HG03103 (cell line): Measurements from ENCODE around the gene TESK1.

ENCODE experiments used
- ATAC-seq: cut with Tn5 transposase; IDR thresholded peaks from one replicate; pipeline ENCODE4 v1.9.1; 2021; ENCODE audit warnings: low read depth; ENCODE audit not compliant: unreplicated experiment

The TESK1 gene, protein sequence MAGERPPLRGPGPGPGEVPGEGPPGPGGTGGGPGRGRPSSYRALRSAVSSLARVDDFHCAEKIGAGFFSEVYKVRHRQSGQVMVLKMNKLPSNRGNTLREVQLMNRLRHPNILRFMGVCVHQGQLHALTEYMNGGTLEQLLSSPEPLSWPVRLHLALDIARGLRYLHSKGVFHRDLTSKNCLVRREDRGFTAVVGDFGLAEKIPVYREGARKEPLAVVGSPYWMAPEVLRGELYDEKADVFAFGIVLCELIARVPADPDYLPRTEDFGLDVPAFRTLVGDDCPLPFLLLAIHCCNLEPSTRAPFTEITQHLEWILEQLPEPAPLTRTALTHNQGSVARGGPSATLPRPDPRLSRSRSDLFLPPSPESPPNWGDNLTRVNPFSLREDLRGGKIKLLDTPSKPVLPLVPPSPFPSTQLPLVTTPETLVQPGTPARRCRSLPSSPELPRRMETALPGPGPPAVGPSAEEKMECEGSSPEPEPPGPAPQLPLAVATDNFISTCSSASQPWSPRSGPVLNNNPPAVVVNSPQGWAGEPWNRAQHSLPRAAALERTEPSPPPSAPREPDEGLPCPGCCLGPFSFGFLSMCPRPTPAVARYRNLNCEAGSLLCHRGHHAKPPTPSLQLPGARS

GRCh38 chr9:35604578-35605350 lies at the start of gene TESK1:
TESK1 (plus strand) TSS chr9:35605262; CDS start chr9:35605620, 358 bp downstream.
- ATAC-seq = peak; percentile 38

- ATAC-seq = no peak
Measured at GRCh38 chr9:35555881-35556280, 49.2 kb upstream of the TESK1 start.

DNA sequence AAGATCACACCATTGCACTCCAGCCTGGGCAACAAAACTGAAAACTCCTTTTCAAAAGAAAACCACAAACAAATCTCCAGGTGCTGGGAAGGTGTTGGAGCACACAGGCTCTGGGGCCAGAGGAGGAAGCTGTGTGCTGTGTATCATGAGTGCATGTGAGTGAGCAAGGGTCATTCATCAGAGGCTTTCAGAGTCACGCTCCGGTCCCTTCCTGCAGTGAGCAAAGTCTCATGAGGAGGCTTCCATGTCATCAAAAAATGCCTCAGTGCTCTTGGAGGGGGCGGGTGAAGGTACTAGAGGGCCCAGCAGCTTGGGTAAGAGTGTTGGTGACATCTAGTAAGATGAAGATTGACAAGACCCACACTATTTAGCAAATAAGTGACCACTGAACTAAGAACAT lies 48.3 kb upstream of the TESK1 start:
- no peak for ATAC-seq

DNA sequence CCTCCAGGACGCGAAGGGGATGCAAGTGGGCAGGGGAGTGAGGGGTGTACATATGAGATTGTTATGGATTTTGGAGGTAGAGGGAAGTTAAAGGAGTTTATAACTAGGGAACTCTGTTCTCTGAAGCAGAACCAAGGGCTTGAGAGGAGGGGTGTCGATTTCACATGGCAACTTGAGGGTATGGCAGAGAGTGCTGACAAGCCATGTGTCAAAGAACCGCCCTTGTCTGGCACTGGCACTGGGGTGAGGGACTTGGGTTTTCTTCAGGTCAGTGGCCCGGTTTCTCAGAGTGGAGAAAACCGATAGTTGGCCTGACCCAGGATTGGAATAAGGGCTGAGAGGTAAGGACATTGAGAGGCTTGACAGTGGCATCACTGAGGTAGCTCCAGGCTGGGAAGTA lies 47.7 kb upstream of the TESK1 start:
- no peak for ATAC-seq

DNA sequence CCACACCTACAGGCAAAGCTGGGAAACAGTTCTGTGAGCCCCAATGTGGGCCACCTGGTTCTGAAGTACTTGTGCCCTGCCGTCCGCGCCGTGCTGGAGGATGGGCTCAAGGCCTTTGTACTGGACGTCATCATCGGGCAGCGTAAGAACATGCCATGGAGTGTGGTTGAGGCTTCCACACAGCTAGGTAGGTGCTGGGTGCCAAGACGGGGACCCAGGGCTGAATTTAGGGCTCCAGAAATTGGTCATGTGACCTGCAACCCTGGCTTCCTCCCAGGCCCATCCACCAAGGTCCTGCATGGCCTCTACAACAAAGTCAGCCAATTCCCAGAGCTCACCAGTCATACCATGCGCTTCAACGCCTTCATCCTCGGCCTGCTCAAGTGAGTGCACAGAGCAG lies 46.9 kb upstream of the TESK1 start:
- ATAC-seq = no peak

DNA sequence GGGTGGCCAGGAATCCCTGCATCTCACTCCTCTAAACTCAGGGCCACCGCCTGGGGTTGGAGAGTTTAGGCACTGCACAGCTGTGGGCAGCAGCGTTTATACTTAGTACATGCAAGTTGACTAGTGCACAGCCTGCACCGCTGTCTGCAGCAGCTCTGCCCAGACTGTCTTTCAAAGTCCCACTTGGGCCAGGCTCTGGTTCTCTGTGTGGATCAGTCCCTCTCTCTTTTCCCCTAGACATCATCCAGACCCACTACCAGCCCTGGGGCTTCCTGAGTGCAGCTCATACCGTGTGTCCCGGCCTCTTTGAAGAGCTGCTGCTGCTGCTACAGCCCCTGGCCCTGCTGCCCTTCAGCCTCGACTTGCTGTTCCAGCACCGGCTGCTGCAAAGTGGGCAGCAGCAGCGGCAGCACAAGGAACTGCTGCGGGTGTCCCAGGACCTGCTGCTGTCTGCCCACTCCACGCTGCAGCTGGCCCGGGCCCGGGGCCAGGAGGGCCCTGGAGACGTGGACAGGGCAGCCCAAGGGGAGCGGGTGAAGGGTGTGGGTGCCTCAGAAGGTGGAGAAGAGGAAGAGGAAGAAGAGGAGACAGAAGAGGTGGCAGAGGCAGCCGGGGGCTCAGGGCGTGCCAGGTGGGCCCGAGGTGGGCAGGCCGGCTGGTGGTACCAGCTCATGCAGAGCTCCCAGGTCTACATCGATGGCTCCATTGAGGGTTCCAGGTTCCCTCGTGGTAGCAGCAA lies 45.1 kb upstream of the TESK1 start:
- no peak for ATAC-seq

GRCh38 chr9:35560625-35561337 lies 44.3 kb upstream of the TESK1 start:
- ATAC-seq = no peak

- ATAC-seq = no peak
Measured at GRCh38 chr9:35561468-35562261, 43.4 kb upstream of the TESK1 start.

GRCh38 chr9:35562895-35563780 lies 41.9 kb upstream of the TESK1 start:
- ATAC-seq = no peak

DNA sequence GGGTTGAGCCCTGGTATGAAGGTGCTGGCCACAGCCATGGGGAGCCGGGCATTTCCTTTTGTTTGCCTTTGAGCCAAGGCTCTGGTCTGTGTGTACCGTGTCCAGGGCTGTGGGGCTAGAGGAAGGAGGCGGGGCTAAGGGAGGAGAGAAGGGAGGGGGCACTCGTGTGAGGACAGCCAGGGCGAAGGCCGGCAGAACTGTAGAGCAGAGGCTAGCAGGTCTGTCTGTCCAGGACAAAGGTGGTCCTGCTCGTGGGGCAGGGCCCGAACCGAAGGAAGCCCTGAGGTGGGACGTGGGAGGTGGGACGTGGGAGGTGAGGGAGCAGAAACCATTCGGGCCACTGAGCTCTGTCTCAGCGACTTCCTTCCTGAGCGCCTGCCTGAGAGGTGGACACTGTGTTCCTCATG lies 41.3 kb upstream of the TESK1 start:
- no peak for ATAC-seq

GRCh38 chr9:35564658-35565061 lies 40.4 kb upstream of the TESK1 start:
- no peak for ATAC-seq

GRCh38 chr9:35566417-35566816 lies 38.6 kb upstream of the TESK1 start:
- ATAC-seq = no peak

GRCh38 chr9:35568196-35568595 lies 36.9 kb upstream of the TESK1 start:
- ATAC-seq = no peak

DNA sequence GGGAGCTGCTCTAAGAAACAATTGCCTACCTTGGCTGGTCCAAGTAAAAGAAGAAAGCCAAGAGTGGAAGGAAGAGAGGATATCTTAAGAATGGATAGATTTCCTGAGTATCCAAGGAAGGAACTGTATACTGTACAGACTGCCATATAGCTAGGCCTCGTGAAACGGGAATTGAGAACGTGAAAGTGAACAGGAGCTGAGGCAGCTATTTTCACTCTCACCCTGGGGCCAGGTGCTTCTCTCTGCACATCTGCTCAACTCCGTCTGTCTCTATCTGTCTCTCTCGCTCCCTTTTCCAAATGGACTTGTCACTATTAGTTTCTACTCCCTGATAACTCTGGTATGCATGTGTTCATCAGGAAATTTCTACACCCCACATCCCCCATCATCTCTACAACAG lies 35.9 kb upstream of the TESK1 start:
- no peak for ATAC-seq

DNA sequence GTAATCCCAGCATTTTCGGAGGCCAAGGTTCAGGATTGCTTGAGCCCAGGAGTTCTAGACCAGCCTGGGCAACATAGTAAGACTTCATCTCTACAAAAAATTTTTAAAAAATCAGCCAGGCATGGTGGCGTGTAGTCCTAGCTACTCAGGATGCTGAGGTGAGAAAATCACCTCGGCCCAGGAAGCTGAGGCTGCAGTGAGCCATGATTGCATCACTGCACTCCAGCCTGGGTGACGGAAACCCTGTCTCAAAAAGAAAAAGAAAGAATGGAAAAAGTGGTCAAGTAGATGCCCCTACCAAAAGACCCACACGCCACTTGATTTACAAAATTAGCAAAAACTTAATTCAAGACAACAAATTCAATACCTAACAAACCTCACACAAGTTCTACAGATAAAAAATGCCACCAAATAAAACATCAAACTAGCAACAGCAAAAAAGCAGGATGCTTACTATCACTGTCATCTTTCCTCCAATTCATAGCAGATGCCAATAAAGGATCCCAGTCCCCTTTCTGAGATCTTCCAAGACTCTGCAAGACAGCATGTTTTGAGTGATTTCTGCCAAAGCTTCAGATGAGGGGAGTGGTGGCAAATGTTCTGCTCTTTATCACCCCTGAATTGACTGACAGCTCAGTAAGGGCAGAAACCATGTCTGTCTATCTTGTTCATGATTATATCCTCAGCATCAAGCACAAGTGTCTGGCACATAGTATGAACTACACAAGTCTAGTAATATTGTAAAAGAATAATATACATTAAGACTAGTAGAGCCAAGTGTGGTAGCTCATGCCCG lies 34.2 kb upstream of the TESK1 start:
- no peak for ATAC-seq

- no peak for ATAC-seq
Measured at GRCh38 chr9:35574578-35575122, 30.4 kb upstream of the TESK1 start.

- no peak for ATAC-seq
Measured at GRCh38 chr9:35575478-35575877, 29.6 kb upstream of the TESK1 start.
